Mucosa of rectum (tissue), 2 donors: ENCODE data around the gene RASGRP1.

Source experiments
- H3K27ac ChIP-seq, 2 donors: one replicate each; pipeline ENCODE4 v1.7.0; 2013; ENCODE audit warnings: inconsistent platforms in 2 of 2, low read depth in 2 of 2, low read length in 2 of 2
- H3K27me3 ChIP-seq, 2 donors: one replicate each; pipeline ENCODE4 v1.7.0; 2013; ENCODE audit warnings: low read length in 2 of 2; ENCODE audit not compliant: control insufficient read depth in 2 of 2, insufficient read depth in 2 of 2
- H3K36me3 ChIP-seq, 2 donors: one replicate each; pipeline ENCODE4 v1.7.0; 2013; ENCODE audit warnings: low read length in 2 of 2; ENCODE audit not compliant: control insufficient read depth in 2 of 2, insufficient read depth in 2 of 2
- H3K4me1 ChIP-seq, 2 donors: one replicate each; pipeline ENCODE4 v1.7.0; 2013; ENCODE audit warnings: low read length in 2 of 2, mild to moderate bottlenecking in 1 of 2; ENCODE audit not compliant: control insufficient read depth in 2 of 2, insufficient read depth in 2 of 2
- H3K4me3 ChIP-seq, 2 donors: one replicate each; pipeline ENCODE4 v1.7.0; 2013; ENCODE audit warnings: low read length in 2 of 2
- H3K9ac ChIP-seq, 2 donors: one replicate each; pipeline ENCODE4 v1.7.0; 2013; ENCODE audit warnings: low read length in 2 of 2, low read depth in 1 of 2, mild to moderate bottlenecking in 1 of 2
- H3K9me3 ChIP-seq, 2 donors: one replicate each; pipeline ENCODE4 v1.7.0; 2013; ENCODE audit warnings: low read length in 2 of 2; ENCODE audit not compliant: control insufficient read depth in 2 of 2
- donor health status: healthy.
- donor health status: Normal muscosa, but diverticular disease.

RASGRP1 gene

GRCh38 chr15:38539008-38539343 is 25.6 kb downstream of the RASGRP1 start:
- H3K36me3 ChIP-seq, result no peaks in the 10 kb centered on the region
- H3K27ac ChIP-seq, result no peak overlapping the region
- no peak overlapping the region for H3K4me3 ChIP-seq

GRCh38 chr15:38538328-38539007 is 26.1 kb downstream of the RASGRP1 start:
- Histone ChIP-seq H3K27ac (no peak overlapping the region), H3K36me3 (no peaks in the 10 kb centered on the region), H3K9me3 (no peaks in the 10 kb centered on the region), H3K4me1 (peaks cover 0 to 3% of the 10 kb centered on the region in 2 donors), H3K27me3 (no peaks in the 10 kb centered on the region), H3K4me3 (no peak overlapping the region), H3K9ac (no peak overlapping the region)

More at GRCh38 chr15:38539008-38539343, 25.6 kb downstream of the RASGRP1 start:
- Histone ChIP-seq H3K9ac (no peak overlapping the region), H3K27me3 (no peaks in the 10 kb centered on the region), H3K4me1 (peaks cover 0 to 3% of the 10 kb centered on the region in 2 donors), H3K9me3 (no peaks in the 10 kb centered on the region)

- Histone ChIP-seq H3K27ac (no peak overlapping the region), H3K9me3 (no peaks in the 10 kb centered on the region), H3K4me1 (peaks cover 0 to 3% of the 10 kb centered on the region in 2 donors), H3K4me3 (no peak overlapping the region), H3K27me3 (no peaks in the 10 kb centered on the region), H3K9ac (no peak overlapping the region), H3K36me3 (no peaks in the 10 kb centered on the region)
These were observed 28.4 kb downstream of the RASGRP1 start for GRCh38 chr15:38536201-38536676.

GRCh38 chr15:38535491-38536200 is 29.0 kb downstream of the RASGRP1 start:
- H3K4me1 ChIP-seq, result no peaks in the 10 kb centered on the region
- no peak overlapping the region for H3K27ac ChIP-seq
- no peak overlapping the region for H3K4me3 ChIP-seq
- no peaks in the 10 kb centered on the region for H3K27me3 ChIP-seq
- no peaks in the 10 kb centered on the region for H3K9me3 ChIP-seq
- no peak overlapping the region for H3K9ac ChIP-seq
- H3K36me3 ChIP-seq, result no peaks in the 10 kb centered on the region

- no peaks in the 10 kb centered on the region for H3K9me3 ChIP-seq
- H3K4me1 ChIP-seq, result no peaks in the 10 kb centered on the region
- H3K27me3 ChIP-seq, result no peaks in the 10 kb centered on the region
- no peak overlapping the region for H3K27ac ChIP-seq
- H3K36me3 ChIP-seq, result no peaks in the 10 kb centered on the region
- H3K9ac ChIP-seq, result no peak overlapping the region
- no peak overlapping the region for H3K4me3 ChIP-seq
These were observed 29.9 kb downstream of the RASGRP1 start for GRCh38 chr15:38534691-38535090.

GRCh38 chr15:38533926-38534325 is 30.7 kb downstream of the RASGRP1 start:
- H3K4me1 ChIP-seq, result no peaks in the 10 kb centered on the region
- no peak overlapping the region for H3K27ac ChIP-seq
- H3K9ac ChIP-seq, result no peak overlapping the region
- H3K36me3 ChIP-seq, result no peaks in the 10 kb centered on the region
- H3K4me3 ChIP-seq, result no peak overlapping the region
- no peaks in the 10 kb centered on the region for H3K9me3 ChIP-seq
- no peaks in the 10 kb centered on the region for H3K27me3 ChIP-seq

GRCh38 chr15:38533416-38533915 is 31.1 kb downstream of the RASGRP1 start:
- no peaks in the 10 kb centered on the region for H3K4me1 ChIP-seq
- no peaks in the 10 kb centered on the region for H3K27me3 ChIP-seq
- H3K36me3 ChIP-seq, result no peaks in the 10 kb centered on the region
- H3K27ac ChIP-seq, result no peak overlapping the region
- H3K9me3 ChIP-seq, result no peaks in the 10 kb centered on the region
- H3K4me3 ChIP-seq, result no peak overlapping the region
- no peak overlapping the region for H3K9ac ChIP-seq

- Histone ChIP-seq H3K27ac (no peak overlapping the region), H3K4me1 (no peaks in the 10 kb centered on the region), H3K9me3 (no peaks in the 10 kb centered on the region)
These were observed 31.9 kb downstream of the RASGRP1 start for GRCh38 chr15:38532728-38533127.

GRCh38 chr15:38531509-38531908 is 33.1 kb downstream of the RASGRP1 start:
- no peak overlapping the region for H3K9ac ChIP-seq
- no peaks in the 10 kb centered on the region for H3K4me1 ChIP-seq
- H3K27me3 ChIP-seq, result no peaks in the 10 kb centered on the region
- no peaks in the 10 kb centered on the region for H3K9me3 ChIP-seq
- H3K27ac ChIP-seq, result no peak overlapping the region
- H3K4me3 ChIP-seq, result no peak overlapping the region
- H3K36me3 ChIP-seq, result no peaks in the 10 kb centered on the region

More at GRCh38 chr15:38532728-38533127, 31.9 kb downstream of the RASGRP1 start:
- H3K9ac ChIP-seq, result no peak overlapping the region
- H3K36me3 ChIP-seq, result no peaks in the 10 kb centered on the region
- H3K4me3 ChIP-seq, result no peak overlapping the region
- H3K27me3 ChIP-seq, result no peaks in the 10 kb centered on the region

GRCh38 chr15:38530113-38530512 is 34.5 kb downstream of the RASGRP1 start:
- H3K9me3 ChIP-seq, result no peaks in the 10 kb centered on the region
- H3K9ac ChIP-seq, result no peak overlapping the region
- H3K27me3 ChIP-seq, result no peaks in the 10 kb centered on the region
- H3K36me3 ChIP-seq, result no peaks in the 10 kb centered on the region
- H3K27ac ChIP-seq, result no peak overlapping the region
- H3K4me1 ChIP-seq, result no peaks in the 10 kb centered on the region
- H3K4me3 ChIP-seq, result no peak overlapping the region
